ENCODE data around the gene SLC6A20. TPM values are rescaled to one million over a fixed set of nuclear protein-coding genes. Genes with fewer than 3 reads are reported as not detected.
A peak's percentile ranks its signal among the peaks of the same experiment; 100 is the strongest.

The SLC6A20 gene
- total RNA-seq, 4 donors from 2014 or later: 62.9 to 106 (median 88.3) TPM; not detected in 1

- Histone ChIP-seq H3K9me3 (no peaks in the 10 kb centered on the region), H3K27ac (no peak overlapping the region), H3K4me1 (peaks cover 0 to 13% (median 9%) of the 10 kb centered on the region in 4 donors), H3K36me3 (peaks cover 0 to 9% (median 0%) of the 10 kb centered on the region in 3 donors), H3K27me3 (no peaks in the 10 kb centered on the region), H3K4me3 (no peak overlapping the region)
- no peak for DNase-seq
- TF ChIP-seq POLR2A (IDR thresholded peaks at IDR 0.05) (no peak), CTCF (IDR thresholded peaks at IDR 0.05) (no peak)
Observed at GRCh38 chr3:45819543-45819942, 23.2 kb upstream of the SLC6A20 start.

GRCh38 chr3:45817831-45818522 is 21.6 kb upstream of the SLC6A20 start:
- H3K4me3 ChIP-seq: no peak overlapping the region
- TF ChIP-seq POLR2A (IDR thresholded peaks at IDR 0.05): no peak
- TF ChIP-seq CTCF (IDR thresholded peaks at IDR 0.05): peak in 1 of 6 experiments; percentile 24
- peaks cover 0 to 13% (median 9%) of the 10 kb centered on the region in 4 donors for H3K4me1 ChIP-seq
- peaks cover 0 to 4% (median 0%) of the 10 kb centered on the region in 3 donors for H3K36me3 ChIP-seq
- no peaks in the 10 kb centered on the region for H3K27me3 ChIP-seq
- H3K9me3 ChIP-seq: no peaks in the 10 kb centered on the region
- DNase-seq: peak in 1 of 3 donors; percentile 73
- H3K27ac ChIP-seq: peak overlapping the region in 2 of 4 donors; percentile 74 to 82

- no peak for DNase-seq
- Histone ChIP-seq H3K9me3 (no peaks in the 10 kb centered on the region), H3K27me3 (no peaks in the 10 kb centered on the region), H3K4me3 (no peak overlapping the region), H3K36me3 (no peaks in the 10 kb centered on the region), H3K27ac (peak overlapping the region in 2 of 4 donors; percentile 16 to 74), H3K4me1 (peaks cover 0 to 13% (median 9%) of the 10 kb centered on the region in 4 donors)
- no peak for TF ChIP-seq POLR2A (IDR thresholded peaks at IDR 0.05)
- no peak for TF ChIP-seq CTCF (IDR thresholded peaks at IDR 0.05)
Observed at GRCh38 chr3:45816544-45816943, 20.2 kb upstream of the SLC6A20 start.

GRCh38 chr3:45814322-45814721 is 18.0 kb upstream of the SLC6A20 start:
- no peak overlapping the region for H3K4me3 ChIP-seq
- no peak for DNase-seq
- no peak for TF ChIP-seq POLR2A (IDR thresholded peaks at IDR 0.05)
- no peak for TF ChIP-seq CTCF (IDR thresholded peaks at IDR 0.05)
- H3K4me1 ChIP-seq: peaks cover 0 to 13% (median 9%) of the 10 kb centered on the region in 4 donors
- no peaks in the 10 kb centered on the region for H3K36me3 ChIP-seq
- no peaks in the 10 kb centered on the region for H3K27me3 ChIP-seq
- H3K27ac ChIP-seq: no peak overlapping the region
- H3K9me3 ChIP-seq: no peaks in the 10 kb centered on the region

DNA sequence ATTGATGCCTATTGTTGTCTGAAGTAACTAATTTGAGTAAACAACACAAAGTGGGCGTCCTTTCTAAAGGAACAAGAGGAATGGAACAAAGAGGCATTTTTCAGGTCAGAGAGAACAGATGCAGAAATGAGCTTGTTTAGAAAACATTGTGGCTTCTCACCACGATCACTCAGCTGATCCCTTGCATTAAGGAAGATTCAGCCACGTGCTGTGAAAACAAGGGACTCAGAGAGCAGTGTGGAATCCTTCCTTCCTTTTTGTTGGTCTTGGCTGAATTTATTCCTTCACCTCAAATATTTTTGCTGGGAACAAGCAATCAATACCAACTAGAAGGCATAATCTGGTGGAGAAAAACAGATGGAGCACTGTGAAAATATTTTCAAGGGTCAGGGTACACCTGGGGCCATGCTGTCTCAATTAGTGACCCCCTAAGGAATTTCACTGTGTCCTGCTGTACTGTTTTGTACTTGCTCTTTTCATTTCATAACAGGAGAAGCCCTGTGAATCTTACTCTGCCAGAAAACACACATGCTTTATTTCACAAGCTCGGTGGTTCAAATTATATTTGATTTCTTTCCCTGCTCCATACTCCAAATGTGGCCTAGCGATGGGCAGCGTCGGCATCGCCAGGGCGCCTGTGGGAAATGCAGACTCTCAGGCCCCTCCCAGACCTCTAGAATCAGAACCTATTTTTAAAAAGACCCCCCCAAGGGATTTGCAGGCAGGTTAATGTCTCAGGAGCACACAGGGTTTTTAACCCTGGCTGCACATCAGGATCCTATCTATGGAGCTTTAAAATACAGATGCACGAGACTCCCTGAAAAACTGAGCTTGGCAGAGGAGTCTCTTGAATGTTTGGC is 11.6 kb upstream of the SLC6A20 start:
- Histone ChIP-seq H3K27me3 (no peaks in the 10 kb centered on the region), H3K36me3 (no peaks in the 10 kb centered on the region), H3K4me3 (no peak overlapping the region), H3K4me1 (no peaks in the 10 kb centered on the region), H3K27ac (no peak overlapping the region), H3K9me3 (no peaks in the 10 kb centered on the region)
- TF ChIP-seq POLR2A (IDR thresholded peaks at IDR 0.05) (no peak), CTCF (IDR thresholded peaks at IDR 0.05) (no peak)
- no peak for DNase-seq

All from Peyer's patch (tissue), 4 donors.